Caco-2 (cell line): Measurements from ENCODE around the gene GPR150. TPM values are rescaled to one million over a fixed set of nuclear protein-coding genes. Genes with fewer than 3 reads are reported as not detected.

ENCODE experiments used
- BruUV-seq: library from RNA; stranded (reverse); fragments of 400-500 nt; replicated peaks from 2 replicates; lab custom pipeline; 2021; lab: Mats Ljungman, UMichigan
- CTCF ChIA-PET: fragments of 300-600 bp; sonication (Branson Sonifier 250); formaldehyde crosslinking; loops from one replicate; lab custom pipeline; 2022; ENCODE audit warnings: antibody characterized with exemption; lab: Charles Lee
- POLR2A ChIA-PET: fragments of 300-600 bp; sonication (Branson Sonifier 250); formaldehyde crosslinking; loops from one replicate; lab custom pipeline; 2022; ENCODE audit warnings: antibody characterized with exemption; lab: Charles Lee
- DNase-seq, 2 experiments: peaks; one replicate each; pipeline versions ENCODE4 v3.0.0 to v3.0.0-alpha.2; 2020 to 2022
- H3K27me3 ChIP-seq: replicated peaks from 2 replicates; pipeline ENCODE4 v1.6.0; 2011; ENCODE audit warnings: low read length; ENCODE audit not compliant: control insufficient read depth, insufficient read depth
- H3K36me3 ChIP-seq: 2 replicates; pipeline ENCODE4 v1.5.1; 2011; ENCODE audit warnings: low read length; ENCODE audit not compliant: control insufficient read depth, insufficient read depth
- H3K4me1 ChIP-seq: fragments of 250-450 bp; sonication (Bioruptor Pico); 2 replicates; pipeline ENCODE4 v1.5.1; 2020; ENCODE audit warnings: mild to moderate bottlenecking
- H3K4me3 ChIP-seq: 2 replicates; pipeline ENCODE4 v1.5.1; 2011; ENCODE audit warnings: low read depth, mild to moderate bottlenecking, control low read depth, low read length
- H3K9me3 ChIP-seq: fragments of 250-450 bp; sonication (Bioruptor Pico); 2 replicates; pipeline ENCODE4 v1.5.1; 2020; ENCODE audit warnings: mild to moderate bottlenecking, moderate library complexity
- H3K27ac Mint-ChIP-seq: one replicate; pipeline ENCODE4 v1.8.0; 2022; ENCODE audit warnings: mixed read lengths; ENCODE audit not compliant: unreplicated experiment
- H3K27me3 Mint-ChIP-seq: one replicate; pipeline ENCODE4 v1.8.0; 2022; ENCODE audit warnings: mixed read lengths; ENCODE audit not compliant: insufficient read depth, unreplicated experiment
- H3K36me3 Mint-ChIP-seq: one replicate; pipeline ENCODE4 v1.8.0; 2022; ENCODE audit warnings: mild to moderate bottlenecking, mixed read lengths; ENCODE audit not compliant: insufficient read depth, unreplicated experiment
- H3K4me1 Mint-ChIP-seq: one replicate; pipeline ENCODE4 v1.8.0; 2022; ENCODE audit warnings: low read depth, mixed read lengths; ENCODE audit not compliant: unreplicated experiment
- H3K4me3 Mint-ChIP-seq: one replicate; pipeline ENCODE4 v1.8.0; 2022; ENCODE audit warnings: mild to moderate bottlenecking, moderate library complexity, mixed read lengths; ENCODE audit not compliant: unreplicated experiment
- H3K9me3 Mint-ChIP-seq: one replicate; pipeline ENCODE4 v1.8.0; 2022; ENCODE audit warnings: mixed read lengths; ENCODE audit not compliant: unreplicated experiment
- intact Hi-C: fragments of 100-400 bp; cut with micrococcal nuclease; formaldehyde crosslinking; loops from one replicate; pipeline ENCODE4 v1.10.0; 2022; ENCODE audit not compliant: unreplicated experiment
- total RNA-seq: library from RNA; stranded (reverse); gene quantifications from 2 replicates; pipeline ENCODE4 v1.2.3, GENCODE V29; 2022
- TF ChIP-seq, protein P1 (sequence below), 2 experiments: fragments of 200-600 bp in 1 of 2; IDR thresholded peaks; 1 replicate in 1 of 2; 2 replicates in 1 of 2; pipeline versions ENCODE4 v1.5.1 to v1.8.0; 2011 to 2022; ENCODE audit warnings: antibody characterized with exemption in 1 of 2, control low read depth in 1 of 2, inconsistent platforms in 1 of 2, low read depth in 1 of 2, low read length in 1 of 2, mild to moderate bottlenecking in 1 of 2, moderate library complexity in 1 of 2; ENCODE audit not compliant: insufficient read depth in 1 of 2, severe bottlenecking in 1 of 2, unreplicated experiment in 1 of 2

GPR150 gene
- total RNA-seq, 1 experiment from 2014 or later: 0.27 TPM

DNA sequence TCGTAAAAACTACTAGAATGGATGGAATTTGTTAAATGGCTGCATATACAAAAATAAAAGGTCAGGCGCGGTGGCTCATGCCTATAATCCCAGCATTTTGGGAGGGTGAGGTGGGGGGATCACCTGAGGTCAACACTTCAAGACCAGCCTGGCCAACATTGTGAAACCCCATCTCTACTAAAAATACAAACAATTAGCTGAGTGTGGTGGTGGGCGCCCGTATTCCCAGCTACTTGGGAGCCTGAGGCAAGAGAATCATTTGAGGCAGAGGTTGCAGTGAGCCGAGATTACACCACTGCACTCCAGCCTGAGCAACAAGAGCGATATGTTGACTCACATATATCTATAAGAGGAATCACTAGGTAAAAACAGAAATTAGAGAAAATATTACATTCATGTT, 9.3 kb upstream of the GPR150 start:
- peaks cover 1% of the 10 kb centered on the region for H3K36me3 Mint-ChIP-seq
- Histone ChIP-seq H3K36me3 (no peaks in the 10 kb centered on the region), H3K27me3 (no peaks in the 10 kb centered on the region), H3K9me3 (peaks cover 12% of the 10 kb centered on the region), H3K4me3 (no peak overlapping the region), H3K4me1 (no peaks in the 10 kb centered on the region)
- no peak for DNase-seq
- H3K9me3 Mint-ChIP-seq: peaks cover 13% of the 10 kb centered on the region
- no TSS peak for BruUV-seq
- CTCF ChIA-PET: no interaction called here
- POLR2A ChIA-PET: no interaction called here
- H3K4me1 Mint-ChIP-seq: no peaks in the 10 kb centered on the region
- no peaks in the 10 kb centered on the region for H3K27me3 Mint-ChIP-seq
- intact Hi-C loops: no loop called here
- H3K27ac Mint-ChIP-seq: no peak overlapping the region
- TF ChIP-seq, protein P1, sequence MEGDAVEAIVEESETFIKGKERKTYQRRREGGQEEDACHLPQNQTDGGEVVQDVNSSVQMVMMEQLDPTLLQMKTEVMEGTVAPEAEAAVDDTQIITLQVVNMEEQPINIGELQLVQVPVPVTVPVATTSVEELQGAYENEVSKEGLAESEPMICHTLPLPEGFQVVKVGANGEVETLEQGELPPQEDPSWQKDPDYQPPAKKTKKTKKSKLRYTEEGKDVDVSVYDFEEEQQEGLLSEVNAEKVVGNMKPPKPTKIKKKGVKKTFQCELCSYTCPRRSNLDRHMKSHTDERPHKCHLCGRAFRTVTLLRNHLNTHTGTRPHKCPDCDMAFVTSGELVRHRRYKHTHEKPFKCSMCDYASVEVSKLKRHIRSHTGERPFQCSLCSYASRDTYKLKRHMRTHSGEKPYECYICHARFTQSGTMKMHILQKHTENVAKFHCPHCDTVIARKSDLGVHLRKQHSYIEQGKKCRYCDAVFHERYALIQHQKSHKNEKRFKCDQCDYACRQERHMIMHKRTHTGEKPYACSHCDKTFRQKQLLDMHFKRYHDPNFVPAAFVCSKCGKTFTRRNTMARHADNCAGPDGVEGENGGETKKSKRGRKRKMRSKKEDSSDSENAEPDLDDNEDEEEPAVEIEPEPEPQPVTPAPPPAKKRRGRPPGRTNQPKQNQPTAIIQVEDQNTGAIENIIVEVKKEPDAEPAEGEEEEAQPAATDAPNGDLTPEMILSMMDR (IDR thresholded peaks at IDR 0.05; ENCODE audit: insufficient read depth in 1 of 2, low read depth in 1 of 2, low read length in 1 of 2, severe bottlenecking in 1 of 2, unreplicated experiment in 1 of 2): no peak
- no peak overlapping the region for H3K4me3 Mint-ChIP-seq

DNA sequence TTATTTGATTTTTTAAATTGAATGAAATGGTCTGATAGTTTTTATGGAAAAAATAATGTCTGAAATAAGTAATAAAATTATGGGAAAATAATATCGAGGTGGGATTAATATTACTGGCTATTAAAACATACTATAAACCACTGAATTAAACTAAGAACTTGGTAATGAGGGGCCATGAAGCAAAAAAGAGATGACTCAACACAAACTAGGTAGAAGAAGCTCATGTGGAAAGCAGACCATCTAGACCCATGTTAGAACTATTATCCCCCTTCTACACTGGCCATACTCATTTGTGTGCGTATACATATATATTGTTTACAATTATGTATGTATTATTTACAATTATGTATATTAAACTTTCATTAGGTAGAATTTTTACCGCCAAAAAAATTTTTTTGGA, 8.5 kb upstream of the GPR150 start:
- Histone ChIP-seq H3K4me1 (no peaks in the 10 kb centered on the region), H3K9me3 (peaks cover 12% of the 10 kb centered on the region), H3K27me3 (no peaks in the 10 kb centered on the region), H3K4me3 (no peak overlapping the region), H3K36me3 (no peaks in the 10 kb centered on the region)
- ChIA-PET POLR2A (no interaction called here), CTCF (no interaction called here)
- H3K36me3 Mint-ChIP-seq: no peaks in the 10 kb centered on the region
- no peak for DNase-seq
- H3K27me3 Mint-ChIP-seq: no peaks in the 10 kb centered on the region
- TF ChIP-seq, protein P1 (IDR thresholded peaks at IDR 0.05; ENCODE audit: insufficient read depth in 1 of 2, low read depth in 1 of 2, low read length in 1 of 2, severe bottlenecking in 1 of 2, unreplicated experiment in 1 of 2): no peak
- peaks cover 13% of the 10 kb centered on the region for H3K9me3 Mint-ChIP-seq
- no peak overlapping the region for H3K27ac Mint-ChIP-seq
- H3K4me3 Mint-ChIP-seq: no peak overlapping the region
- no TSS peak for BruUV-seq
- intact Hi-C loops: no loop called here
- H3K4me1 Mint-ChIP-seq: no peaks in the 10 kb centered on the region

DNA sequence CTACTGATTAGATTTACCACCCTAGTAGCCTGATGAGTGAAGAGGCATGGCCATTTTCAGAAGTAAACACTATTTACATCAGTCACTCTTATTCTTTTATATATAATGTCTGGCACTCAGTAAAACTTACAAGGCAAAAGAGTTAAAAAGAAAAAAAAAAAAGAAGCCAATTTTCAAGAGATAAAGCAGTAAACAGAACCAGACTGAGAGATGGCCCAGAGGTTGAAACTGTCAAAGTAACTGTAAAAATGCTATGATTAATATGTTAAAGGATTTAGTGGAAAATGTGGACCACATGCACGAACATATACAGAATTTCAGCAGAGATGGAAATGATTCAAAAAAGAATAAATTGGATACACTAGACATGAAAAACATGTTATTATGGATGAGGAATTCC, 6.4 kb upstream of the GPR150 start:
- Mint-ChIP-seq H3K36me3 (no peaks in the 10 kb centered on the region), H3K27me3 (peaks cover 4% of the 10 kb centered on the region), H3K27ac (no peak overlapping the region), H3K9me3 (peaks cover 13% of the 10 kb centered on the region), H3K4me1 (no peaks in the 10 kb centered on the region), H3K4me3 (no peak overlapping the region)
- Histone ChIP-seq H3K27me3 (no peaks in the 10 kb centered on the region), H3K4me3 (no peak overlapping the region), H3K36me3 (no peaks in the 10 kb centered on the region), H3K9me3 (peaks cover 12% of the 10 kb centered on the region), H3K4me1 (no peaks in the 10 kb centered on the region)
- TF ChIP-seq, protein P1 (IDR thresholded peaks at IDR 0.05; ENCODE audit: insufficient read depth in 1 of 2, low read depth in 1 of 2, low read length in 1 of 2, severe bottlenecking in 1 of 2, unreplicated experiment in 1 of 2): no peak
- POLR2A ChIA-PET: no interaction called here
- no peak for DNase-seq
- CTCF ChIA-PET: no interaction called here
- intact Hi-C loops: no loop called here
- BruUV-seq: no TSS peak
